ENCODE data around the gene ARL4A.
"Not testable (repeated sequence)": the region's sequence is repeated elsewhere in the genome, so short reads cannot be mapped to it uniquely, and the experiment has no call there.

ARL4A gene

GRCh38 chr7:12686234-12686890, 1.1 kb upstream of the ARL4A start:
- Mint-ChIP-seq H3K27me3 (no peaks in the 10 kb centered on the region), H3K9me3 (peaks cover 3% of the 10 kb centered on the region), H3K4me1 (peaks cover 47% of the 10 kb centered on the region), H3K36me3 (no peaks in the 10 kb centered on the region), H3K27ac (peak overlapping the region; percentile 93), H3K4me3 (peak overlapping the region; percentile 93)
- peak; percentile 93 for ATAC-seq

- Mint-ChIP-seq H3K27me3 (no peaks in the 10 kb centered on the region), H3K9me3 (peaks cover 3% of the 10 kb centered on the region), H3K27ac (peak overlapping the region; percentile 93), H3K4me1 (peaks cover 49% of the 10 kb centered on the region), H3K4me3 (peak overlapping the region; percentile 93), H3K36me3 (no peaks in the 10 kb centered on the region)
- no peak for ATAC-seq
Observed at GRCh38 chr7:12687718-12688171, 312 bp downstream of the ARL4A start.

GRCh38 chr7:12688485-12689170, 1.2 kb downstream of the ARL4A start:
- not testable (repeated sequence) for H3K36me3 Mint-ChIP-seq, H3K27ac Mint-ChIP-seq, H3K4me3 Mint-ChIP-seq, H3K9me3 Mint-ChIP-seq, H3K27me3 Mint-ChIP-seq, ATAC-seq
- H3K4me1 Mint-ChIP-seq = peaks cover 54% of the 10 kb centered on the region

GRCh38 chr7:12689451-12689850, 2.0 kb downstream of the ARL4A start:
- Mint-ChIP-seq H3K27me3 (no peaks in the 10 kb centered on the region), H3K4me3 (no peak overlapping the region), H3K9me3 (peaks cover 3% of the 10 kb centered on the region), H3K4me1 (peaks cover 52% of the 10 kb centered on the region), H3K27ac (no peak overlapping the region), H3K36me3 (no peaks in the 10 kb centered on the region)
- no peak for ATAC-seq

GRCh38 chr7:12690041-12690878, 2.8 kb downstream of the ARL4A start:
- no peak overlapping the region for H3K27ac Mint-ChIP-seq
- H3K36me3 Mint-ChIP-seq = no peaks in the 10 kb centered on the region
- ATAC-seq = no peak
- no peaks in the 10 kb centered on the region for H3K27me3 Mint-ChIP-seq
- peaks cover 3% of the 10 kb centered on the region for H3K9me3 Mint-ChIP-seq
- no peak overlapping the region for H3K4me3 Mint-ChIP-seq
- peaks cover 44% of the 10 kb centered on the region for H3K4me1 Mint-ChIP-seq

- H3K27ac Mint-ChIP-seq = not testable (repeated sequence)
- H3K4me1 Mint-ChIP-seq = peaks cover 39% of the 10 kb centered on the region
Observed at GRCh38 chr7:12691388-12691787, 4.0 kb downstream of the ARL4A start.

GRCh38 chr7:12692035-12692434, 4.6 kb downstream of the ARL4A start:
- H3K36me3 Mint-ChIP-seq = no peaks in the 10 kb centered on the region
- ATAC-seq = no peak
- H3K27me3 Mint-ChIP-seq = no peaks in the 10 kb centered on the region
- no peak overlapping the region for H3K27ac Mint-ChIP-seq
- peaks cover 44% of the 10 kb centered on the region for H3K4me1 Mint-ChIP-seq
- no peaks in the 10 kb centered on the region for H3K9me3 Mint-ChIP-seq
- H3K4me3 Mint-ChIP-seq = no peak overlapping the region

More at GRCh38 chr7:12691388-12691787, 4.0 kb downstream of the ARL4A start:
- not testable (repeated sequence) for H3K36me3 Mint-ChIP-seq, H3K27me3 Mint-ChIP-seq, H3K4me3 Mint-ChIP-seq, H3K9me3 Mint-ChIP-seq, ATAC-seq

- Mint-ChIP-seq H3K27ac (no peak overlapping the region), H3K4me1 (peaks cover 42% of the 10 kb centered on the region), H3K9me3 (no peaks in the 10 kb centered on the region), H3K36me3 (no peaks in the 10 kb centered on the region), H3K4me3 (no peak overlapping the region), H3K27me3 (no peaks in the 10 kb centered on the region)
- no peak for ATAC-seq
Observed at GRCh38 chr7:12692479-12693259, 5.2 kb downstream of the ARL4A start.

GRCh38 chr7:12694817-12695216, 7.4 kb downstream of the ARL4A start:
- no peaks in the 10 kb centered on the region for H3K36me3 Mint-ChIP-seq
- H3K4me1 Mint-ChIP-seq = peaks cover 28% of the 10 kb centered on the region
- H3K9me3 Mint-ChIP-seq = no peaks in the 10 kb centered on the region
- H3K4me3 Mint-ChIP-seq = no peak overlapping the region
- H3K27me3 Mint-ChIP-seq = no peaks in the 10 kb centered on the region
- peak overlapping the region; percentile 42 for H3K27ac Mint-ChIP-seq
- no peak for ATAC-seq

GRCh38 chr7:12695965-12696364, 8.5 kb downstream of the ARL4A start:
- no peak for ATAC-seq
- H3K27ac Mint-ChIP-seq = no peak overlapping the region
- H3K9me3 Mint-ChIP-seq = no peaks in the 10 kb centered on the region
- H3K4me1 Mint-ChIP-seq = peaks cover 21% of the 10 kb centered on the region
- no peak overlapping the region for H3K4me3 Mint-ChIP-seq
- H3K36me3 Mint-ChIP-seq = no peaks in the 10 kb centered on the region
- H3K27me3 Mint-ChIP-seq = no peaks in the 10 kb centered on the region

GRCh38 chr7:12699299-12699698, 11.9 kb downstream of the ARL4A start:
- Mint-ChIP-seq H3K9me3 (peaks cover 4% of the 10 kb centered on the region), H3K4me3 (no peak overlapping the region), H3K36me3 (no peaks in the 10 kb centered on the region), H3K27ac (no peak overlapping the region), H3K4me1 (peaks cover 15% of the 10 kb centered on the region), H3K27me3 (no peaks in the 10 kb centered on the region)
- no peak for ATAC-seq

GRCh38 chr7:12701433-12701832, 14.0 kb downstream of the ARL4A start:
- H3K36me3 Mint-ChIP-seq = no peaks in the 10 kb centered on the region
- no peaks in the 10 kb centered on the region for H3K27me3 Mint-ChIP-seq
- H3K4me1 Mint-ChIP-seq = peaks cover 11% of the 10 kb centered on the region
- peaks cover 4% of the 10 kb centered on the region for H3K9me3 Mint-ChIP-seq
- H3K4me3 Mint-ChIP-seq = no peak overlapping the region
- no peak overlapping the region for H3K27ac Mint-ChIP-seq
- no peak for ATAC-seq

- H3K36me3 Mint-ChIP-seq = no peaks in the 10 kb centered on the region
- no peaks in the 10 kb centered on the region for H3K4me1 Mint-ChIP-seq
- no peak overlapping the region for H3K4me3 Mint-ChIP-seq
- no peak for ATAC-seq
- no peaks in the 10 kb centered on the region for H3K27me3 Mint-ChIP-seq
- peaks cover 4% of the 10 kb centered on the region for H3K9me3 Mint-ChIP-seq
- H3K27ac Mint-ChIP-seq = no peak overlapping the region
Observed at GRCh38 chr7:12703881-12704280, 16.4 kb downstream of the ARL4A start.

- peaks cover 4% of the 10 kb centered on the region for H3K9me3 Mint-ChIP-seq
- H3K27me3 Mint-ChIP-seq = no peaks in the 10 kb centered on the region
- no peak for ATAC-seq
- no peak overlapping the region for H3K27ac Mint-ChIP-seq
- no peak overlapping the region for H3K4me3 Mint-ChIP-seq
- H3K4me1 Mint-ChIP-seq = no peaks in the 10 kb centered on the region
- H3K36me3 Mint-ChIP-seq = no peaks in the 10 kb centered on the region
Observed at GRCh38 chr7:12705878-12706277, 18.4 kb downstream of the ARL4A start.

Data from stimulated activated memory B cell treated with anti-CD40 and anti-IgM and Interleukin-4, amounts not matched to agents 10 μg/mL and 1 μg/mL and 100 μg/mL, for 72 hours (primary cell).